NCI-H187 (cell line): Measurements from ENCODE around the gene PLEKHA3.
"Not testable (repeated sequence)": the region's sequence is repeated elsewhere in the genome, so short reads cannot be mapped to it uniquely, and the experiment has no call there.

ENCODE experiments used
- DNase-seq, 2 experiments: peaks; one replicate each; lab custom pipeline; 2025; lab: John Stamatoyannopoulos, UW

The PLEKHA3 gene

GRCh38 chr2:178525010-178525409, 44.8 kb downstream of the PLEKHA3 start:
- not testable (repeated sequence) for DNase-seq

- not testable (repeated sequence) for DNase-seq
Observed at GRCh38 chr2:178525460-178525859, 45.2 kb downstream of the PLEKHA3 start.

- no peak for DNase-seq
Observed at GRCh38 chr2:178526256-178526655, 46.0 kb downstream of the PLEKHA3 start.

DNA sequence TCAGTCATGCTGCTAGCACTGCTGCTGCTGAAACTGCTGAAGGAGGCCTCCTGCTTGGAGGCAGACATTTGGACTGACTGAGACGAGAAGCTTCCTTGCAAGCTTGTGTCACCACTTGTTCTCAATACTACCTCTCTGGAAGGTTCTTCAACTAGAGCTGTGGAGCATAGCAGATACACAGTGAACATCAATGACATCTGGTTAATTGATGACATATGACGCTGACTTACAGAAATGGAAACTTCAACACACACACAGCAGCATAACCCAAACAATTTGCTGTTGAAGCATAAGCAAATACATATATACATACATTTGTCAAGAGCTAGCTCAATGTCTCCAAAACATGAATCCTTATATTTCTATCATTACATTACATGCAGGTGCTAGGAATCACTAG, 47.3 kb downstream of the PLEKHA3 start:
- DNase-seq = no peak

DNA sequence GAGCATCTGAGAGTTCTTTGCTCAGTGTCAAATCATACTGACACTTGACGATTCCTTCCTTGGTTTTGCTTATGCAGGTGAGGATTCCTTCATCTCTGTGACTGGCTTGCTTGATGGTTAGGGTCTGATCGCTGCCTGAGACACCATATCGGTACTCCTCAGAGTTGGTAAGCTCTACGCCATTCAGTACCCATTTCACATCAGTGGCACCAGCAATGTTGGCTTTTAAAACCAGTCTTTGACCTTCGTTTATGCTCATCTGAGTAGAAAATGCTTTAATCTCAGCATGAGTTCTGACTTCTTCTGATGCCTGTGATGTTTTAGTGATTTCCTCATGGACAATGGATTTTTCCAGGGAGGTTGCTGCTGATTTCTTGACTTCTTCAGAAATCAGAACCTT, 48.4 kb downstream of the PLEKHA3 start:
- DNase-seq = no peak

- no peak for DNase-seq
Observed at GRCh38 chr2:178529194-178529593, 48.9 kb downstream of the PLEKHA3 start.

DNA sequence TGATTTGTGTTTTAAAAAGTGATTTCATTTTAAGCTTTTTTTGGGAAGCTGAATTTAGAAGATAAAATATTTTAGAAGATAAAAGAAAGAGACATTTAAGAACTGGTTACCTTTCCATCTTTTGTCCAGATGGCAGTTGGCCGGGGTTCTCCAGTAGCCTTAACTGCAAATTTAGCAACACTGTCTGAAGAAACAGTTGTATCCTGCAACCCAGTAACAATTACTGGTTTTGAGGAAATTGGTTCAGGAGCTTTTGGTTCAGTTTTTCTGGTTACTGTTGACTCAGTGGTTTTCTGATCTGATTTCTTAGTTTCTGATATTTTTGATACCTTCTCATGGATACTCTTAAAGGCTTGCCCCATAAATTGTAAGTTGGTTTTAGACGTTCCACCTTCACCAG, 49.9 kb downstream of the PLEKHA3 start:
- DNase-seq = no peak

GRCh38 chr2:178530625-178531142, 50.4 kb downstream of the PLEKHA3 start:
- DNase-seq = no peak

DNA sequence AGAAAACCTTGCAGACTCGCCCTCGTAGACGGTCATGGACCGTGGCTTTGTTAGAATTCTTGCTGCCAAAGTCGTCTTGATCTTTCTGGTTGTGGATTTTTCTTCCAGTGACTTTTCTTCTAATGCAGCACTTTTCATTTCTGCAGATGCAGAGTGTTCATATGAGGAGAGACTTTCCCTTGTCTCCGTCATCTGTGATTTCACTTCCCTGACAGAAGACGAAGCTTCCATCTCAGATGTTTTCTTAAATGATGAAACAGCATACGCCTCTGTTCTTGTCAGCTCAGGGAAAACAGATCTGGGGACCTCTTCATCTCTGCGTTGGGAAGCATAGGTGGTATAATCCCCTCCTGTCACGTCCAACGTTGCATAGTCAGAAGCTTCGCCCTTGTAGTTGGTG, 50.9 kb downstream of the PLEKHA3 start:
- no peak for DNase-seq

GRCh38 chr2:178536037-178536436, 55.8 kb downstream of the PLEKHA3 start:
- DNase-seq = no peak

GRCh38 chr2:178542161-178542560, 61.9 kb downstream of the PLEKHA3 start:
- DNase-seq = no peak

DNA sequence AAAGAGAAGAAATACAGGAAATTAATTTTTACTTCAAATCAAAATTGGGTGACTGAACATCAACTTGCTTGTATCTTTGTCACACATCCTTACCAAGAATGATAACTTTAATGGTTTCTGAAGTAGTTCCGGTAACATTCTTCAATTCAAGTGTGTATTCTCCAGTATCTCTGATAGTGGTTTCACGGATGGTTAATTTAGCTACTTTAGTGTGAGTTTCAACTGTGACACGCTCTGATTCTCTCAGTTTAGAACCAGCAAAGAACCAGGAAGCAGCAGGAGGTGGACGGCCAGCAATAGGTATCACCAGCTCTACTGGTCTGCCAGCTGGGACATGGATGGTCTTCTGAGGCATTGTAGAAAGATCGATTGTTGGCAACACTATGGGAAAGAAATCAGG, 62.3 kb downstream of the PLEKHA3 start:
- DNase-seq = no peak

- no peak for DNase-seq
Observed at GRCh38 chr2:178550352-178550751, 70.1 kb downstream of the PLEKHA3 start.

GRCh38 chr2:178553047-178553446, 72.8 kb downstream of the PLEKHA3 start:
- DNase-seq = no peak
